Measurements from ENCODE around the gene AGL. TPM values are rescaled to one million over a fixed set of nuclear protein-coding genes. Genes with fewer than 3 reads are reported as not detected.
"Not testable (repeated sequence)": the region's sequence is repeated elsewhere in the genome, so short reads cannot be mapped to it uniquely, and the experiment has no call there.

The AGL gene
- polyA plus RNA-seq, 1 donor, result 284 TPM

GRCh38 chr1:99943223-99943794 lies 93.1 kb downstream of the AGL start:
- DNase-seq (ENCODE audit: low read depth), result no peak

GRCh38 chr1:99944192-99944591 lies 94.0 kb downstream of the AGL start:
- DNase-seq (ENCODE audit: low read depth), result no peak

GRCh38 chr1:99945174-99945573 lies 95.0 kb downstream of the AGL start:
- DNase-seq (ENCODE audit: low read depth), result no peak

GRCh38 chr1:99950486-99950885 lies 100.3 kb downstream of the AGL start:
- DNase-seq (ENCODE audit: low read depth), result no peak

- DNase-seq (ENCODE audit: low read depth), result no peak
Observed at GRCh38 chr1:99952522-99952921, 102.4 kb downstream of the AGL start.

GRCh38 chr1:99955375-99955774 lies 105.2 kb downstream of the AGL start:
- DNase-seq (ENCODE audit: low read depth), result no peak

GRCh38 chr1:99956755-99957154 lies 106.6 kb downstream of the AGL start:
- DNase-seq (ENCODE audit: low read depth), result peak; percentile 66

- DNase-seq (ENCODE audit: low read depth), result no peak
Observed at GRCh38 chr1:99957818-99958217, 107.7 kb downstream of the AGL start.

- DNase-seq (ENCODE audit: low read depth), result not testable (repeated sequence)
Observed at GRCh38 chr1:99959189-99959705, 109.1 kb downstream of the AGL start.

GRCh38 chr1:99960260-99960659 lies 110.1 kb downstream of the AGL start:
- not testable (repeated sequence) for DNase-seq (ENCODE audit: low read depth)

- DNase-seq (ENCODE audit: low read depth), result no peak
Observed at GRCh38 chr1:99963041-99963795, 113.1 kb downstream of the AGL start.

- DNase-seq (ENCODE audit: low read depth), result no peak
Observed at GRCh38 chr1:99964806-99965205, 114.6 kb downstream of the AGL start.

GRCh38 chr1:99965646-99966375 lies 115.7 kb downstream of the AGL start:
- no peak for DNase-seq (ENCODE audit: low read depth)

GRCh38 chr1:99968214-99968613 lies 118.1 kb downstream of the AGL start:
- no peak for DNase-seq (ENCODE audit: low read depth)

- no peak for DNase-seq (ENCODE audit: low read depth)
Observed at GRCh38 chr1:99969260-99969728, 119.1 kb downstream of the AGL start.

GRCh38 chr1:99969729-99970621 lies 119.8 kb downstream of the AGL start, which contains the start of gene SLC35A3:
TSS of gene SLC35A3 (plus strand) at chr1:99969996. CDS start at chr1:99993555, 23,559 bp downstream.
- no peak for DNase-seq (ENCODE audit: low read depth)

GRCh38 chr1:99970713-99971255 lies 120.6 kb downstream of the AGL start:
- no peak for DNase-seq (ENCODE audit: low read depth)

- not testable (repeated sequence) for DNase-seq (ENCODE audit: low read depth)
Observed at GRCh38 chr1:99972066-99972465, 121.9 kb downstream of the AGL start.
